Measurements from ENCODE around the gene CAMSAP3.

The CAMSAP3 gene

GRCh38 chr19:7612282-7613274 lies 16.9 kb downstream of the CAMSAP3 start:
- Histone ChIP-seq H4K20me1 (ENCODE audit: insufficient read depth, low read length) (no peaks in the 10 kb centered on the region), H3K79me2 (ENCODE audit: low read length) (no peaks in the 10 kb centered on the region), H3K4me1 (ENCODE audit: low read length) (no peaks in the 10 kb centered on the region), H2AFZ (ENCODE audit: low read length) (no peak overlapping the region), H3K9me2 (replicated peaks; ENCODE audit: insufficient read depth, low read length) (no peaks in the 10 kb centered on the region), H3K36me3 (replicated peaks; ENCODE audit: insufficient read depth, low read length) (no peaks in the 10 kb centered on the region), H3K9ac (ENCODE audit: low read length) (no peak overlapping the region), H3K4me3 (ENCODE audit: low read length) (no peak overlapping the region), H3K9me3 (replicated peaks; ENCODE audit: insufficient read depth, low read length) (no peaks in the 10 kb centered on the region), H3K4me2 (ENCODE audit: low read depth, low read length) (no peak overlapping the region), H3F3A (ENCODE audit: insufficient read depth, low read length) (no peaks in the 10 kb centered on the region), H3K27ac (ENCODE audit: low read length) (no peak overlapping the region), H3K27me3 (replicated peaks; ENCODE audit: insufficient read depth, low read length) (peaks cover 61% of the 10 kb centered on the region)
- DNase-seq, result no peak
- no peak for TF ChIP-seq EZH2 (optimal IDR thresholded peaks at IDR 0.05; ENCODE audit: low read depth, low read length)
- no peak for TF ChIP-seq EZH2phosphoT487 (IDR thresholded peaks at IDR 0.05; ENCODE audit: low read length)
- TF ChIP-seq CTCF (IDR thresholded peaks at IDR 0.05; ENCODE audit: low read length), result no peak

- no peaks in the 10 kb centered on the region for H3K9me3 ChIP-seq (replicated peaks; ENCODE audit: insufficient read depth, low read length)
- no peaks in the 10 kb centered on the region for H3K4me1 ChIP-seq (ENCODE audit: low read length)
- no peak overlapping the region for H3K4me2 ChIP-seq (ENCODE audit: low read depth, low read length)
- no peaks in the 10 kb centered on the region for H3F3A ChIP-seq (ENCODE audit: insufficient read depth, low read length)
- no peaks in the 10 kb centered on the region for H3K36me3 ChIP-seq (replicated peaks; ENCODE audit: insufficient read depth, low read length)
- H3K27me3 ChIP-seq (replicated peaks; ENCODE audit: insufficient read depth, low read length), result peaks cover 38% of the 10 kb centered on the region
- H4K20me1 ChIP-seq (ENCODE audit: insufficient read depth, low read length), result no peaks in the 10 kb centered on the region
- no peak for TF ChIP-seq EZH2 (optimal IDR thresholded peaks at IDR 0.05; ENCODE audit: low read depth, low read length)
- TF ChIP-seq EZH2phosphoT487 (IDR thresholded peaks at IDR 0.05; ENCODE audit: low read length), result no peak
- no peak for TF ChIP-seq CTCF (IDR thresholded peaks at IDR 0.05; ENCODE audit: low read length)
- no peak overlapping the region for H2AFZ ChIP-seq (ENCODE audit: low read length)
- H3K9me2 ChIP-seq (replicated peaks; ENCODE audit: insufficient read depth, low read length), result no peaks in the 10 kb centered on the region
- no peak overlapping the region for H3K4me3 ChIP-seq (ENCODE audit: low read length)
- no peak overlapping the region for H3K27ac ChIP-seq (ENCODE audit: low read length)
- no peak overlapping the region for H3K9ac ChIP-seq (ENCODE audit: low read length)
- DNase-seq, result no peak
- H3K79me2 ChIP-seq (ENCODE audit: low read length), result no peaks in the 10 kb centered on the region
Measured at GRCh38 chr19:7614859-7615741, 19.4 kb downstream of the CAMSAP3 start.

GRCh38 chr19:7617172-7617571 lies 21.5 kb downstream of the CAMSAP3 start:
- H3K9me3 ChIP-seq (replicated peaks; ENCODE audit: insufficient read depth, low read length), result no peaks in the 10 kb centered on the region
- no peak overlapping the region for H2AFZ ChIP-seq (ENCODE audit: low read length)
- no peaks in the 10 kb centered on the region for H3F3A ChIP-seq (ENCODE audit: insufficient read depth, low read length)
- no peaks in the 10 kb centered on the region for H3K4me1 ChIP-seq (ENCODE audit: low read length)
- H3K79me2 ChIP-seq (ENCODE audit: low read length), result no peaks in the 10 kb centered on the region
- 0 out of 2 replicates have a peak, but pooled peaks cover 4% of the 10 kb centered on the region for H3K36me3 ChIP-seq (replicated peaks; ENCODE audit: insufficient read depth, low read length)
- peaks cover 17% of the 10 kb centered on the region for H3K27me3 ChIP-seq (replicated peaks; ENCODE audit: insufficient read depth, low read length)
- H3K9ac ChIP-seq (ENCODE audit: low read length), result no peak overlapping the region
- H3K9me2 ChIP-seq (replicated peaks; ENCODE audit: insufficient read depth, low read length), result no peaks in the 10 kb centered on the region
- TF ChIP-seq EZH2phosphoT487 (IDR thresholded peaks at IDR 0.05; ENCODE audit: low read length), result no peak
- no peak for TF ChIP-seq EZH2 (optimal IDR thresholded peaks at IDR 0.05; ENCODE audit: low read depth, low read length)
- no peak for TF ChIP-seq CTCF (IDR thresholded peaks at IDR 0.05; ENCODE audit: low read length)
- no peak for DNase-seq
- H4K20me1 ChIP-seq (ENCODE audit: insufficient read depth, low read length), result no peaks in the 10 kb centered on the region
- no peak overlapping the region for H3K4me2 ChIP-seq (ENCODE audit: low read depth, low read length)
- H3K27ac ChIP-seq (ENCODE audit: low read length), result no peak overlapping the region
- H3K4me3 ChIP-seq (ENCODE audit: low read length), result no peak overlapping the region

Measured in MM.1S (cell line).